Measurements from ENCODE around the gene SCMH1.

SCMH1 gene

DNA sequence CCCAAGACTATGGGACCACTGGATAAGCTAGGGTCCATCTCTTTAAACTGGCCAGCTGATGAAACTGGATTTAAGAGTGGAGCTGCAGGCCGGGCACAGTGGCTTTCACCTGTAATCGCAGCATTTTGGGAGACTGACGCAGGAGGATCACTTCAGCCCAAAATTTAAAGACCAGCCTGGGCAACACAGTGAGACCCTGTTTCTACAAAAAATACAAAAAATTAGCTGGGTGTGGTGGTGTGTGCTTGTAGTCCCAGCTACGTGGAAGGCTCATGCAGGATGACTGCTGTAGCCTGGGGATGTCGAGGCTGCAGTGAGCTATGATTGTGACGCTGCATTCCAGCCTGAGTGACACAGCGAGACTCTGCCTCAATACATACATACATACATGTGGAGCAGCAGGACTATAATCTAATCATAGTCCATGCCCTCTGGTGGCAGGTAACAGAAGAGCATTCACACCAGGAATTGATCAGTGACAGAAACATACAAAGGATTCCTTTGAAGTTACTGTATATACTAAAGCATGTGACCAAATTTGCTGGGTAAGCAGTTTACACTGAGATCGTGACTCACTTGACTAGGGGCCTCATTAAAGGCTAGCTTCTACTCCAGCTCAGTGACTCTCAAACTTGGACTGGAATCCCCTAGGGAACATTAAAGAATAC lies 119.1 kb downstream of the SCMH1 start (continued):
- TF ChIP-seq ZBTB17 (tag by site-specific recombination; IDR thresholded peaks at IDR 0.05): peak; percentile 32; the same call in 1 of the 2 replicates
- no peak for TF ChIP-seq ZNF19 (tag by site-specific recombination; IDR thresholded peaks at IDR 0.05; ENCODE audit: low read depth)
- TF ChIP-seq ZNF2 (tag by site-specific recombination; IDR thresholded peaks at IDR 0.05): no peak
- TF ChIP-seq ZNF629 (tag by site-specific recombination; IDR thresholded peaks at IDR 0.05): 0 out of 2 replicates have a peak, but pooled peaks have one; percentile 19
- TF ChIP-seq ZNF341 (tag by site-specific recombination; IDR thresholded peaks at IDR 0.05; ENCODE audit: low read depth): no peak
- no peak for TF ChIP-seq ZNF488 (tag by site-specific recombination; IDR thresholded peaks at IDR 0.05)
- no peak for TF ChIP-seq ZNF670 (tag by site-specific recombination; IDR thresholded peaks at IDR 0.05; ENCODE audit: low read depth)
- 0 out of 2 replicates have a peak, but pooled peaks have one; percentile 48 for TF ChIP-seq ZNF660 (tag by site-specific recombination; IDR thresholded peaks at IDR 0.05)
- no peak for TF ChIP-seq ZNF174 (tag by site-specific recombination; IDR thresholded peaks at IDR 0.05)
- no peak for TF ChIP-seq ZNF16 (tag by site-specific recombination; IDR thresholded peaks at IDR 0.05; ENCODE audit: low read depth)
- TF ChIP-seq, protein P1, sequence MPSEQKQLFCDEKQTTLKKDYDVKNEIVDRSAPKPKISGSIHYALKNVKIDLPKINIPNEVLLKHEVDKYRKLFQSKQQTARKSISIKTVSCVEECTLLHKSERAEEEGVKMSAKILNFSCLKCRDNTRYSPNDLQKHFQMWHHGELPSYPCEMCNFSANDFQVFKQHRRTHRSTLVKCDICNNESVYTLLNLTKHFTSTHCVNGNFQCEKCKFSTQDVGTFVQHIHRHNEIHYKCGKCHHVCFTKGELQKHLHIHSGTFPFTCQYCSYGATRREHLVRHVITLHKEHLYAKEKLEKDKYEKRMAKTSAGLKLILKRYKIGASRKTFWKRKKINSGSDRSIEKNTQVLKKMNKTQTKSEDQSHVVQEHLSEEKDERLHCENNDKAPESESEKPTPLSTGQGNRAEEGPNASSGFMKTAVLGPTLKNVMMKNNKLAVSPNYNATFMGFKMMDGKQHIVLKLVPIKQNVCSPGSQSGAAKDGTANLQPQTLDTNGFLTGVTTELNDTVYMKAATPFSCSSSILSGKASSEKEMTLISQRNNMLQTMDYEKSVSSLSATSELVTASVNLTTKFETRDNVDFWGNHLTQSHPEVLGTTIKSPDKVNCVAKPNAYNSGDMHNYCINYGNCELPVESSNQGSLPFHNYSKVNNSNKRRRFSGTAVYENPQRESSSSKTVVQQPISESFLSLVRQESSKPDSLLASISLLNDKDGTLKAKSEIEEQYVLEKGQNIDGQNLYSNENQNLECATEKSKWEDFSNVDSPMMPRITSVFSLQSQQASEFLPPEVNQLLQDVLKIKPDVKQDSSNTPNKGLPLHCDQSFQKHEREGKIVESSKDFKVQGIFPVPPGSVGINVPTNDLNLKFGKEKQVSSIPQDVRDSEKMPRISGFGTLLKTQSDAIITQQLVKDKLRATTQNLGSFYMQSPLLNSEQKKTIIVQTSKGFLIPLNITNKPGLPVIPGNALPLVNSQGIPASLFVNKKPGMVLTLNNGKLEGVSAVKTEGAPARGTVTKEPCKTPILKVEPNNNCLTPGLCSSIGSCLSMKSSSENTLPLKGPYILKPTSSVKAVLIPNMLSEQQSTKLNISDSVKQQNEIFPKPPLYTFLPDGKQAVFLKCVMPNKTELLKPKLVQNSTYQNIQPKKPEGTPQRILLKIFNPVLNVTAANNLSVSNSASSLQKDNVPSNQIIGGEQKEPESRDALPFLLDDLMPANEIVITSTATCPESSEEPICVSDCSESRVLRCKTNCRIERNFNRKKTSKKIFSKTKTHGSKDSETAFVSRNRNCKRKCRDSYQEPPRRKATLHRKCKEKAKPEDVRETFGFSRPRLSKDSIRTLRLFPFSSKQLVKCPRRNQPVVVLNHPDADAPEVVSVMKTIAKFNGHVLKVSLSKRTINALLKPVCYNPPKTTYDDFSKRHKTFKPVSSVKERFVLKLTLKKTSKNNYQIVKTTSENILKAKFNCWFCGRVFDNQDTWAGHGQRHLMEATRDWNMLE (tag by site-specific recombination; conservative IDR thresholded peaks at IDR 0.05; ENCODE audit: low read depth): no peak
- TF ChIP-seq, protein P2, sequence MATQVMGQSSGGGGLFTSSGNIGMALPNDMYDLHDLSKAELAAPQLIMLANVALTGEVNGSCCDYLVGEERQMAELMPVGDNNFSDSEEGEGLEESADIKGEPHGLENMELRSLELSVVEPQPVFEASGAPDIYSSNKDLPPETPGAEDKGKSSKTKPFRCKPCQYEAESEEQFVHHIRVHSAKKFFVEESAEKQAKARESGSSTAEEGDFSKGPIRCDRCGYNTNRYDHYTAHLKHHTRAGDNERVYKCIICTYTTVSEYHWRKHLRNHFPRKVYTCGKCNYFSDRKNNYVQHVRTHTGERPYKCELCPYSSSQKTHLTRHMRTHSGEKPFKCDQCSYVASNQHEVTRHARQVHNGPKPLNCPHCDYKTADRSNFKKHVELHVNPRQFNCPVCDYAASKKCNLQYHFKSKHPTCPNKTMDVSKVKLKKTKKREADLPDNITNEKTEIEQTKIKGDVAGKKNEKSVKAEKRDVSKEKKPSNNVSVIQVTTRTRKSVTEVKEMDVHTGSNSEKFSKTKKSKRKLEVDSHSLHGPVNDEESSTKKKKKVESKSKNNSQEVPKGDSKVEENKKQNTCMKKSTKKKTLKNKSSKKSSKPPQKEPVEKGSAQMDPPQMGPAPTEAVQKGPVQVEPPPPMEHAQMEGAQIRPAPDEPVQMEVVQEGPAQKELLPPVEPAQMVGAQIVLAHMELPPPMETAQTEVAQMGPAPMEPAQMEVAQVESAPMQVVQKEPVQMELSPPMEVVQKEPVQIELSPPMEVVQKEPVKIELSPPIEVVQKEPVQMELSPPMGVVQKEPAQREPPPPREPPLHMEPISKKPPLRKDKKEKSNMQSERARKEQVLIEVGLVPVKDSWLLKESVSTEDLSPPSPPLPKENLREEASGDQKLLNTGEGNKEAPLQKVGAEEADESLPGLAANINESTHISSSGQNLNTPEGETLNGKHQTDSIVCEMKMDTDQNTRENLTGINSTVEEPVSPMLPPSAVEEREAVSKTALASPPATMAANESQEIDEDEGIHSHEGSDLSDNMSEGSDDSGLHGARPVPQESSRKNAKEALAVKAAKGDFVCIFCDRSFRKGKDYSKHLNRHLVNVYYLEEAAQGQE (tag by site-specific recombination; IDR thresholded peaks at IDR 0.05): no peak
- TF ChIP-seq, protein P3, sequence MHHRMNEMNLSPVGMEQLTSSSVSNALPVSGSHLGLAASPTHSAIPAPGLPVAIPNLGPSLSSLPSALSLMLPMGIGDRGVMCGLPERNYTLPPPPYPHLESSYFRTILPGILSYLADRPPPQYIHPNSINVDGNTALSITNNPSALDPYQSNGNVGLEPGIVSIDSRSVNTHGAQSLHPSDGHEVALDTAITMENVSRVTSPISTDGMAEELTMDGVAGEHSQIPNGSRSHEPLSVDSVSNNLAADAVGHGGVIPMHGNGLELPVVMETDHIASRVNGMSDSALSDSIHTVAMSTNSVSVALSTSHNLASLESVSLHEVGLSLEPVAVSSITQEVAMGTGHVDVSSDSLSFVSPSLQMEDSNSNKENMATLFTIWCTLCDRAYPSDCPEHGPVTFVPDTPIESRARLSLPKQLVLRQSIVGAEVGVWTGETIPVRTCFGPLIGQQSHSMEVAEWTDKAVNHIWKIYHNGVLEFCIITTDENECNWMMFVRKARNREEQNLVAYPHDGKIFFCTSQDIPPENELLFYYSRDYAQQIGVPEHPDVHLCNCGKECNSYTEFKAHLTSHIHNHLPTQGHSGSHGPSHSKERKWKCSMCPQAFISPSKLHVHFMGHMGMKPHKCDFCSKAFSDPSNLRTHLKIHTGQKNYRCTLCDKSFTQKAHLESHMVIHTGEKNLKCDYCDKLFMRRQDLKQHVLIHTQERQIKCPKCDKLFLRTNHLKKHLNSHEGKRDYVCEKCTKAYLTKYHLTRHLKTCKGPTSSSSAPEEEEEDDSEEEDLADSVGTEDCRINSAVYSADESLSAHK (tag by site-specific recombination; IDR thresholded peaks at IDR 0.05): no peak
- no peak for TF ChIP-seq ZSCAN4 (tag by site-specific recombination; IDR thresholded peaks at IDR 0.05)
